ACC112 (cell line): Measurements from ENCODE around the gene DNAH14.

Experiments
- H2AFZ ChIP-seq: fragments of 200-600 bp; sonication (generic); one replicate; pipeline ENCODE4 v1.6.0; 2017; ENCODE audit warnings: antibody characterized with exemption, low read length; ENCODE audit not compliant: unreplicated experiment
- H3K27ac ChIP-seq: fragments of 200-600 bp; sonication (generic); 2 replicates; pipeline ENCODE4 v1.5.1; 2014; ENCODE audit warnings: low read depth, mild to moderate bottlenecking, antibody characterized with exemption, low read length, moderate library complexity
- H3K27me3 ChIP-seq: fragments of 200-600 bp; sonication (generic); 2 replicates; pipeline ENCODE4 v1.6.1; 2014; ENCODE audit warnings: mild to moderate bottlenecking, antibody characterized with exemption, low read length, moderate library complexity, mixed read lengths; ENCODE audit not compliant: insufficient read depth
- H3K36me3 ChIP-seq: fragments of 200-600 bp; sonication (generic); 2 replicates; pipeline ENCODE4 v1.6.1; 2016; ENCODE audit warnings: mild to moderate bottlenecking, antibody characterized with exemption, low read length, moderate library complexity, mixed read lengths; ENCODE audit not compliant: insufficient read depth
- H3K4me1 ChIP-seq: fragments of 200-600 bp; sonication (generic); one replicate; pipeline ENCODE4 v1.6.1; 2016; ENCODE audit warnings: low read length, mixed read lengths; ENCODE audit not compliant: insufficient read depth, unreplicated experiment, control insufficient read depth
- H3K4me3 ChIP-seq: fragments of 200-600 bp; sonication (generic); 2 replicates; pipeline ENCODE4 v1.5.1; 2014; ENCODE audit warnings: mild to moderate bottlenecking, low read depth, low read length
- H3K79me2 ChIP-seq: fragments of 200-600 bp; sonication (generic); one replicate; pipeline ENCODE4 v1.6.0; 2016; ENCODE audit warnings: low read length; ENCODE audit not compliant: control insufficient read depth, unreplicated experiment, insufficient read depth

The DNAH14 gene

GRCh38 chr1:225412803-225413351 lies 483.4 kb downstream of the DNAH14 start:
- Histone ChIP-seq H3K79me2 (peaks cover 17% of the 10 kb centered on the region), H3K36me3 (peaks cover 43% of the 10 kb centered on the region), H3K4me3 (no peak overlapping the region), H2AFZ (no peak overlapping the region), H3K27ac (no peak overlapping the region), H3K27me3 (no peaks in the 10 kb centered on the region), H3K4me1 (no peaks in the 10 kb centered on the region)

GRCh38 chr1:225413708-225414375 lies 484.4 kb downstream of the DNAH14 start:
- no peak overlapping the region for H3K4me3 ChIP-seq
- H3K36me3 ChIP-seq = peaks cover 50% of the 10 kb centered on the region
- H2AFZ ChIP-seq = no peak overlapping the region
- H3K4me1 ChIP-seq = no peaks in the 10 kb centered on the region
- H3K27ac ChIP-seq = no peak overlapping the region
- H3K27me3 ChIP-seq = no peaks in the 10 kb centered on the region
- peaks cover 18% of the 10 kb centered on the region for H3K79me2 ChIP-seq

DNA sequence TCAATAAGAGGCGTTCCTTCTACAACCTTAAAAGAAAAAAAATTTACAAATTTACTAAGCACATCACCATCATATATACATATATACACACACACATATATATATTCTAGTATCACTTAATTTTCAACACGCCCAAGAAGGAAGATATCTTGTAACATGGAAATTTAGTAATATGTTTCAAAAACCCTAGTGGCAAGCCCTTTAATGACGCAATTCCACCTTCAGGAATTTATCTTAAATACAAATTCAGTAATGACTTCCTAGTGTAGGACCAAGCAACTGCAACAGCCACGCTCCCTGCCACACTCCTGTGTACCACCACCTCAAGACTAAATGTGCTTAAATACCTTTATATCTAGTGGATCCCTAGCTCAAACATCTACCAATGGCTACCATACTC lies 485.8 kb downstream of the DNAH14 start:
- Histone ChIP-seq H3K27ac (no peak overlapping the region), H3K4me3 (no peak overlapping the region), H3K27me3 (no peaks in the 10 kb centered on the region), H2AFZ (no peak overlapping the region), H3K36me3 (peaks cover 51% of the 10 kb centered on the region), H3K4me1 (no peaks in the 10 kb centered on the region), H3K79me2 (peaks cover 20% of the 10 kb centered on the region)

- no peak overlapping the region for H3K4me3 ChIP-seq
- H3K27ac ChIP-seq = no peak overlapping the region
- no peaks in the 10 kb centered on the region for H3K27me3 ChIP-seq
- peaks cover 26% of the 10 kb centered on the region for H3K79me2 ChIP-seq
- H3K4me1 ChIP-seq = no peaks in the 10 kb centered on the region
- peaks cover 43% of the 10 kb centered on the region for H3K36me3 ChIP-seq
- H2AFZ ChIP-seq = no peak overlapping the region
Observed at GRCh38 chr1:225415967-225416745, 486.7 kb downstream of the DNAH14 start.

DNA sequence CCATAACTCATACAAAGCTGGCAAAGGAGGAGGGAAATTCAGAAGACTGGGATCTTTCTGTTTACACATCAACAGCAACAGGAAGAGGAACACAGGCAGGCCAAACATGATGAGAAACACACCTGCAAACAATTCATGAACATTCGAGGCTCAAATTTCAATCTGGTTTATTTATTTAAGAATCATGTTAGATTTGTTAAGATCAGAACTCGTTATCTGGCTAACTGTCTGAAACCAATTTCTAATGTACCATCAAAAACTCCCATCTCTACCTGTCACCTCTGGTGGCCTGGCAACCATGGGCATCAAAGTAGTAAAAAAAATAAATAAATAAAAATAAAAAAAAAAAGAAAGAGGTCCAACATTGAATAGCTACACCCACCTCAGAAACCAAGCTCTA lies 488.6 kb downstream of the DNAH14 start:
- H3K79me2 ChIP-seq = peaks cover 43% of the 10 kb centered on the region
- H3K4me3 ChIP-seq = no peak overlapping the region
- no peaks in the 10 kb centered on the region for H3K27me3 ChIP-seq
- H3K27ac ChIP-seq = no peak overlapping the region
- peaks cover 6% of the 10 kb centered on the region for H3K4me1 ChIP-seq
- H2AFZ ChIP-seq = no peak overlapping the region
- peaks cover 30% of the 10 kb centered on the region for H3K36me3 ChIP-seq

- Histone ChIP-seq H3K4me1 (peaks cover 11% of the 10 kb centered on the region), H3K4me3 (no peak overlapping the region), H3K79me2 (peaks cover 49% of the 10 kb centered on the region), H3K27me3 (no peaks in the 10 kb centered on the region), H3K27ac (no peak overlapping the region), H3K36me3 (peaks cover 30% of the 10 kb centered on the region), H2AFZ (no peak overlapping the region)
Observed at GRCh38 chr1:225418598-225418997, 489.1 kb downstream of the DNAH14 start.

DNA sequence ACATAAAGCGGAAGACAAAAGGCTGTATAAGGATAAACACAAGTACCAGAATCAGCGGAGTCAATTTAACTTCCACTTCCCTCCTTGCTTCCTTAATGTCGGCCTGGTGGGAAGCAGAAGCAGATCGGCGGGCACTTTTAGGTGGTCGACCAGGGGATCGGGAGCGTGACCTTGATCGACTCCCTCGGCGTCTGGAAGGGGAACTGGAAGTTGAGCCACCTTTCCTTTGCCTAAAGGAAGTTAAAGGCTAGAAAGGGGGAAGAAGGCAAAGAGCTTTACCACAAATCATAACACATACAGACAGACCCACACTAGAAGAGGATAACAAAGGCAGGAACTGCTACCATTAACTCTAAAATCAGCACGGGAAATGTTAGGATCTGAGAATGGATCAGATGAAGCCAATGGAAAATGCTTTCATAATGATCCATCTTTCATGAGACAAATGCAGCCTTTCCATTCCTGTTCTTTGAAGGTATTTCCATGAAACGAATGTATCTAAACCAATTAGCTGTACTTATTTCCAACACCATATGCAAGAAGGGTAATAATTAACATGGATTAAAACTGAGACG lies 492.6 kb downstream of the DNAH14 start:
- Histone ChIP-seq H3K36me3 (peaks cover 15% of the 10 kb centered on the region; the same call in 1 of the 2 replicates), H3K4me1 (peaks cover 40% of the 10 kb centered on the region), H2AFZ (no peak overlapping the region), H3K4me3 (no peak overlapping the region), H3K79me2 (peaks cover 72% of the 10 kb centered on the region), H3K27me3 (no peaks in the 10 kb centered on the region), H3K27ac (no peak overlapping the region)

DNA sequence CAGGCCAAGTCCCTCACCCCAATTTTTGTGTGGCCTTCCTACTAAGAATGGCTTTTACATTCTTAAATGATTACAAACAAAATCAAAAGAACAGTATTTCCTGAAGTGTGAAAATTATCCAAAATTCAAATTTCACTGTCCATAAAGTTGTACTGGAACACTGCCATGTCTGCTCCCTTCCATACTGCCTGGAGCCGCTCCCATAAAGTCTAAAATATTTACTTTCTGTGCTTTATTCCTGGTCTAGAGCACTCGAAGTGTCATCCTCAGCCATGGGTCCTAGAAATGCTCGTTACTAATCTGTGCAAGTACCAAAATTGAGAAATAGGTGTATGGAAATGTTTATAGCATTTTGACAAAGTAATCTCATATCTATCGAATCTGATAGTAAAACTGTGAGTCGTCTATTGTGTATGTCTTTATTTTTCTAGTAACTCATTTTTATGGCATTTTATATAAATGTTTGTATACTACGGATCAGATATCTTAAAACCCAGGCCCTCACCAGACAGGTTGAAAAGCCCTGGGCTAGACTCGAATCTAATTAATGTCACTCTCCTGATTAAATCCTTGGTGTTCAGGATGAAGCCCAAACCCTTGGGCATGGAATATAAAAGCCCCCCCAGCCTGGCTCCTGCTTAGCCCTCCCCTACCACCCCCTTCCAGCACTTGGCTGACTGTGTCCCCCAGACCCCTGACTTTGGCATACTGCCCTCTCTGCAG lies 493.5 kb downstream of the DNAH14 start:
- Histone ChIP-seq H3K79me2 (peaks cover 79% of the 10 kb centered on the region), H3K27ac (0 out of 2 replicates have a peak overlapping the region, but pooled peaks have one; percentile 85), H3K4me1 (peaks cover 40% of the 10 kb centered on the region), H3K27me3 (no peaks in the 10 kb centered on the region), H2AFZ (no peak overlapping the region), H3K4me3 (peak overlapping the region; percentile 14; the same call in 1 of the 2 replicates), H3K36me3 (peaks cover 8% of the 10 kb centered on the region; the same call in 1 of the 2 replicates)

DNA sequence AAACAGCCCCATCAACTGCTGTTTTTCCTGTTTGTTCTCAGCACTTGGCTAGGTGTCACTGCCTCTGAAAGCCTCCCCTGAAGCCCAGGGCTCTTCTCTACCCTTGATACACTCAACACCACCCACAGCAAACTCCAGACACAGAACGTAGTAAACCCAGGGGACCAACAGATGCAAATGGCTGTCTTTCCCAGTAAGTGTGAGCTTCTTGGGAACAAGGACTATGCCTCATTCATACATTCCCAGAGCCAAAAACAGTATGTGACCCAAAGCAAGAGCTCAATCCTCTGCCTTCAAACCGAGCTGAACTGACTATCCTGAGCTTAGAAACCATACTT lies 494.0 kb downstream of the DNAH14 start:
- peaks cover 76% of the 10 kb centered on the region for H3K79me2 ChIP-seq
- H3K27ac ChIP-seq = 0 out of 2 replicates have a peak overlapping the region, but pooled peaks have one; percentile 85
- peak overlapping the region; percentile 14; the same call in 1 of the 2 replicates for H3K4me3 ChIP-seq
- no peak overlapping the region for H2AFZ ChIP-seq
- no peaks in the 10 kb centered on the region for H3K27me3 ChIP-seq
- H3K36me3 ChIP-seq = peaks cover 5% of the 10 kb centered on the region; the same call in 1 of the 2 replicates
- peaks cover 40% of the 10 kb centered on the region for H3K4me1 ChIP-seq

DNA sequence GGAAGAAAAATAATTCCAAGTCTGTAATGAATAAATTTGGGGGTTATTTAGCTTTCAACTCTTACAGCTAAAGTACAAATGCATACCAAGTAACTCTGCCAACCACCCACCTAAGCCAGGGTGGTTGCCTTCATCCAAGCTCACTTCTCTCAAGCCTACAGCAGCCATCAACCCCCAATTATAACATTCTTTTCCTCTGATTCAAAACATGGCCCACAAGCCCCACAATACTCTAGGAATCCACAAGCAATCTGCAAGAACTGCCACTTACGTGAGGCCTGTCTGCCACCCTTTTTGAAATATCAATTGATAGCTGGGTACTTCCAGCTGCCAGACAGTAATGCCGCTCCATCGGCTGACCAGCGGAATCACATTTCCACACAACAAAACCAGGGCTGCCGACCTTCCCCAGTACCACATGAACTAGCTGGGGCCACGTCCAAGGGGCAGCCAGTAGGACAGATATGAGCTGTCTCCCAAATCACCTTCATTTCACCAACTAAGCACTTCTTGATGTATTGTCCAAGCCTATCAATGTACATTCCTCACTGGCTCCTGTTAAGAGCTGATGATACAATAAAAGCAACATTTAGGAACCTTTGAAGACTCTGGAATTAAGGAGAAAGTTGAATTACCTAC lies 495.2 kb downstream of the DNAH14 start:
- Histone ChIP-seq H3K79me2 (peaks cover 71% of the 10 kb centered on the region), H3K27ac (peak overlapping the region; percentile 85), H3K4me1 (peaks cover 45% of the 10 kb centered on the region), H2AFZ (no peak overlapping the region), H3K36me3 (no peaks in the 10 kb centered on the region), H3K4me3 (peak overlapping the region; percentile 89), H3K27me3 (no peaks in the 10 kb centered on the region)
